8988T (cell line): ENCODE data around the gene EFCC1.
"Not testable (repeated sequence)": the region's sequence is repeated elsewhere in the genome, so short reads cannot be mapped to it uniquely, and the experiment has no call there.

Source experiments
- DNase-seq: peaks from one replicate; pipeline ENCODE4 v3.0.0; 2011

The EFCC1 gene

DNA sequence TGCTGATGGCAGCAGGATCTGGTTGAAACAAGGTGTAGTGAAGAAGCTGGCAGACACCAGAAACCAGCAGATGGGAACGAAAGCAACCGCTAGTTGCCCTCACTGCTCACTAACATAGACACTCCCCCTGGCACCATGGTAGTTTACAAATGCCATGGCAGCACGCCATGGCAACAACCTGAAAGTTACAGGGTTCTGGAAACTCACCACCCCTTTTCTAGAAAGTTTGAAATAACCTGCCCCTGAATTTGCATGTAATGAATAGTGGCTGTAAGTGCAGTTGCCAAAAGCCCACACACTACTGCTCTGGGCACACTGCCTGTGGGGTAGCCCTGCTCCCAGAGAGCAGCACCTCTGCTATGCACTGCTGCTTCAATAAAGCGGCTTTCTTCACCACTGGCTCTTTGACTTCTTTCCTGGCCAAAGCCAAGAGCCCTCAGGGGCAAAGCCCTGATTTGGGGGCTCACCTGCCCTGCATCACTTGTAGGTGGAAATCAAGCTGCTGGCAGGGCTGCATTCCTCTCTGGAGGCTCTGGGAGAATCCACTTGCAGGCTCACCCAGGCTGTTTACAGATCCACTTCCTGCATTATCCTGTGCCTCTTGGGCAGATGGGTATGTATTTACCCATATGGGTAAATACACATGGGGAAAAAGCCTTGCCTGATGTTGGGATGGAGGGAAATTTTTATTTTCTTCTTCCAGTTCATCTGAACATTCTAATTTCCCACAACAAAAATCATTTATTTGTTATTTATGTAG lies 57.5 kb downstream of the EFCC1 start:
- DNase-seq = no peak

DNA sequence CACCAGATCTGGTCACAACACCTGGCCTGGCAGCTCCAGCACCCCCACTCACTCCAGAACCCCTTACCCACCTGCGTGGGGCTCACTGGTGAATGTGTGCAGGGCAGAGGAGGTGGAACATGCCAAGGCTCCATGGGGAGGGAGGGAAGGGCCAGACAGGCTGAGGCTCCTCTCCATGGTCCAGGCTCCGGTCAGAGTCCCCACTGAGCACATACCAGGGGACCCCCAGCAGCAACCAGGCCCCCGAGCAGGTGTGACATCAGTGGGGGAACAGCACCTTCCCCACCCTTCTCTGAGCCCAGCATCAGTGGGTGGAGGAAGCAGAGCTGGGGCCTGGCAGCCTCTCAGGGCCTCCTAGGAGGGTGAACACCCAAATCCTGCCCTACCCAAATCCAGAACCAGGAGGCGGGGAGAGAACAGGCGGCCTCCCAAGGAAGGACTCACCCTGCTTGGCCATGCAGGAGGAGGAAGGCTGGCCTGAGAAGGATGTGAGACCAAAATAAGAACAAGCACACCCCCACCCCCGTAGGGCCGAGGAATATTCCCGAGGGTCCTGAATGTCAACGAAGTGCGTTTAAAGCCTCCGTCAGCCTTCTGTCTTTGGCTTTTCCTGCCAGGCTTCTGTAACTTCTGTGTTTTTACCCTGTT lies 58.3 kb downstream of the EFCC1 start:
- DNase-seq = no peak

DNA sequence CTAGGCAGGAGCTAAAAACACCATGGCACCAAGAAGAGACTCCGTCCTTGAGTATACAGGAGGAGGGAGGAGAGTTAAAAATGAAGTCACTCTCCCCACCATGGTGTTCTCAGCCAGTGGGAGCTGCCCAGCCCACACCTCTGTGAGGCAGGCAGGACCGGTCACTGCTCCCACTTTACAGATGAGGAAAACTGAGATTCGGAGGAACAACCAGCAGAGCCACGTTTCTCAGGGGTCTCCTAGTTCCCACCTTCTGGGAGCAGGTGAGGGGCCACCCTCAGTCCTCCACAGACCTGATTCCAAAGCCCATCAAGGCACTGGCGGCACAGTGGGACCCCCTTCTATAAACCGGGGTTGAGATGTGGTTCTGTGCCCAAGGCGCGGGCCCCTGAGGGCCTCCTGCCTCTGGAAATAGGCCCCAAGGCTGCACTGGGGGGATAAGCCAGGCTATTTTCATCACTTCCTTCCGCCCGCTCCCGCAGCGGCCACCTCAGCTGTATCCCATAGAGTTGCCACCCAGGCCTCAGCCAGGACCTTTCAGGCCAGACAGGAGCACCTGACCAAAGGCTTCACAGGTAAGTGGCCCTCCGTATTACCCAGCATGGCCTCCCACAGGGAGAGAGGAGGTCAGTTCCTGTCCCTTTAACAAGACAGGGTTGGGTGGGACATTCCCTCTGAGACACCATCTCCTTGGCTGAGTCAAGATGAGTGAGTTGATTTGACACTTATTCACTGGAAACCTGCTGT lies 59.3 kb downstream of the EFCC1 start, which contains the start of gene GP9:
Gene GP9, plus strand, starts transcription at position 504 of the 747 bp plus-strand sequence. CDS start 961 bp downstream, outside the sequence.
- DNase-seq = no peak

DNA sequence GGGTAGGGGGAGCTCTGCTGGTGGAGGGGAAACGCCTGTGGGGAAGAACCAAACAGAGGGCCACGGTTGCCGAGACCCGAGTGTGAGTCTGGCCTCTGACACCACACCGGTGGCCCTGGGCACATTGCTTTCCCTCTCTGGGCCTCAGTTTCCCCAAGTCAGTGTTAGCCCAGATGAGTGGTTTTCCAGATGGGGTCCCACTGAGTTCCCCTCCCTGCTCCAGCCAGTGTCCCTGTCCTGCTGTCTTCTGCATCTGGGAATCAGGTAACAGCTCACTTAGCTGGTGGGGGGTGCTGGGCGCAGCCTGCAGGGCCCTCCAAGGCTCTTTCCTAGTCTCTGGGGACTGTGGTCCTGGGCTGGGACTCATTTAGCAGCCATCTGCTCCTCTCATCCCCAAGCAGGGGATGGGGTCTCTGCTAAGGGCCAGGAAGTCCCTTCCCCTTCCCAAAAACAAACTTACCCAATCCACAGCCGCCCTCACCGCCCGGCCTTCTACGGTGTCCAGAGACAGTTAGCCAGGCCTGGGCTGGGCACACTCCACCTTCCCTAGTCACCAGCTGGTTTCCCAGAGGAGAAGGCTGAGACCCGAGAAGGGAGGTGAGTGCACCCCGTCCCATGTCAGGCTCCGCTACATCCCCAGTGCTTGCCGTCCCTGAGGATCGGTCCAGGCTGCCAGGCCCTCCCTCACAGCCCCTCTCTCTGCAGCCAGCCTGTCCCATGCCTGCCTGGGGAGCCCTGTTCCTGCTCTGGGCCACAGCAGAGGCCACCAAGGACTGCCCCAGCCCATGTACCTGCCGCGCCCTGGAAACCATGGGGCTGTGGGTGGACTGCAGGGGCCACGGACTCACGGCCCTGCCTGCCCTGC lies 60.2 kb downstream of the EFCC1 start:
- no peak for DNase-seq

DNA sequence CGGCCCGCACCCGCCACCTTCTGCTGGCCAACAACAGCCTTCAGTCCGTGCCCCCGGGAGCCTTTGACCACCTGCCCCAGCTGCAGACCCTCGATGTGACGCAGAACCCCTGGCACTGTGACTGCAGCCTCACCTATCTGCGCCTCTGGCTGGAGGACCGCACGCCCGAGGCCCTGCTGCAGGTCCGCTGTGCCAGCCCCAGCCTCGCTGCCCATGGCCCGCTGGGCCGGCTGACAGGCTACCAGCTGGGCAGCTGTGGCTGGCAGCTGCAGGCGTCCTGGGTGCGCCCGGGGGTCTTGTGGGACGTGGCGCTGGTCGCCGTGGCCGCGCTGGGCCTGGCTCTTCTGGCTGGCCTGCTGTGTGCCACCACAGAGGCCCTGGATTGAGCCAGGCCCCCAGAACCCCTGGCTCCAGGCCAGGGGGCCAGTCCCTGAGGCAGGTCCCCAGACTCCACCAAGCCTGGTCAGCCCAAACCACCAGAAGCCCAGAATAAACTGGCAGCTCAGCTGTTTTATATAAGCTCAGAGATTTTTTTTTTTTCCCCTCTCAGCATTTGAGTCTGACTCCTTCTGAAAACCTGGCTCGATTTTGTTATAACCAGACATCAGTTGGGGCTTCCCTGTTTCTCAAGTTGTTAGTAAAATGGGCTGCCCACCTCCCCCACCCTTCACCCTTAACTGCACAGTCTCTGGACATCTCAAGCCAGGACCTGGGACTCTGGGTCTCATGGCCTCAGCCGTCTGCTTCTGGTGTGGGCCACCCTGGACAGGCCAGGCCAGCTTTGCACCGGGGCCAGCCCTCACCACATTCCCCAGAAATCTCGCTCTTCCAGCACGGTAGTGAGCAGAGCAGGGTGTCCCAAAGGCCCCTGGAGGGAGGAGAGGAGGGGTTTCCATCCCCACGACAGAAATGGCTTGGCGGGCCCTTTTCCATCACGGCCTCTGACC lies 61.1 kb downstream of the EFCC1 start:
- DNase-seq = no peak

DNA sequence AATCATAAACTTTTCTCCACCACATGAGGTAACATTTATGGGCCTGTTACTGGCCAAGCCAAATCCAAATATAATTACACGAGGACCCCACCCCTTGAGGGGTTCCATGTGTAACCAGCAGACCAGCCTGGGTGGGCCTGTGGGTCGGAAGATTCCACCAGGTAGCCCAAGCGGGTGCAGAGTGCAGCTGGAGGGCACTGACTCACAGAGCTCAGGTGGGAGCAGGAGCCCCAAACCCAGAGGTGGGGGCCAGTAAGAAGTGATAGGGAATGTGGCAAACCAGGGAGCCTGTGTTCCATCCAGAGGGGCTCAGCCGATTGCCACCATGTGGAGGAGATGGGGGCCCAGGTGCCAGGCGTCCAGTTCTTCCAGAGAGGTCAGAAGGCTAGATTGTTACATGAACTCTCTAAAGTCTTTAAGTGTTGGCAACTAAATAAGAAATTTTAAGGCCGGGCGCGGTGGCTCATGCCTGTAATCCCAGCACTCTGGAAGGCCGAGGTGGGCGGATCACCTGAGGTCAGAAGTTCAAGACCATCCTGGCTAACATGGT lies 62.1 kb downstream of the EFCC1 start:
- DNase-seq = no peak

DNA sequence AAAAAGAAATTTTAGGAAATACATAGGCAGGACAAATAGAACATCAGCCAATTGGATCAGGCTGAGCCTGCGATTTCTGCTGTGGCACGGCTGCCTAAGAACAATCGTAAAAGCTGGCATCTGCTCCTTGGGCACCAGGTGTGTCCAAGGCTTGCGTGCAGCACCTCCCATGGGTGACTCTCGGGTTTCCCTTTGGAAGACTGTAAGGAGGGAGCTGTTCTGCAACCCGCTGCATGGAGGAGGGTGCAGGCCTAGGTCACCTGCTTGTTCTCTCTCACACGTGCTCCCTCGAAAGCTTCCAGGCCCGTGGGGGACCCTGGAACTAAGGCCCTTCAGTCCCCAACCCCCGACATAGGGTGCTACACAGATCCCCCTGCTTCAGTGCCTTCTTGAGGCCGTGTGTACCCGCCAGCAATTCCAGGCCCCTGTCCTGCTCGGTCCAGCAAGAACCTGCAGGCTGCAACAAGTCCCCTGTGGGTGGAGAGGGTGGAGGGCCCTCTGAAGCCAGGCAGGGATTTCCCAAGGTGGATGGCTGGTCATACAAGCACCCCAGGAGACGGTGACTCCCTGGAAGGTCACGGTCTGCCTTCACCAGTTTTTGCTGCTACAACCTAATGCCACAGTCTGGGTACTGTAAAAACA lies 62.9 kb downstream of the EFCC1 start:
- DNase-seq = no peak

DNA sequence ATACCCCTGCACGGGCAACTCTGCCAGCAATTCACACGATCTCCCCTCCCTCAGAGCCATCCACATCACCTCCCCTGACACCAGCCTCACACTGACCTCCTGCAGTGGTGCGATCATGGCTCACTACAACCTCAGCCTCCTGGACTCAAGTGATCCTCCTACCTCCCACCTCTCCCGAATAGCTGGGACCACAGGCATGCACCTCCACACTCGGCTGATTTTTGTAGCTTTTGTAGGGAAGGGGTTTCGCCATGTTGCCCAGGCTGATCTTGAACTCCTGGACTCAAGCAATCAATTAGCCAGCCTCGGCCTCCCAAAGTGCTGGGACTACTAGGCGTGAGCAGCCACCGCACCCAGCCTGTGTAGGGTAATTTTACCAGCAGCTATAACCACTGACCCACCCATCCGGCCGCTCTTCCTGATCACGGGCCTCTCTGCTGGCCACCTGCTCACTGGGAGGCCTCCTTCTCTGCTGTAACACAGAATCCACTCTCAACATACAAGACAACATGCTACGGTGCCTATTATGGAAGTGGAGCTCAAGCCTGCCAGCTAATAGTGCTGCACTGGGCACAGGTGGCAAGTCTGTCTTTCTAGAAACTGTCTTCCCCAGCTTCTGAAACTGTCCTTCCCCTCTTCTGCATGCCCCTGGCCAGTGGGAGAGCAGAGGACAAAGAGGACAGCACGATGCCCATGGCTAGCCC lies 64.1 kb downstream of the EFCC1 start:
- no peak for DNase-seq

DNA sequence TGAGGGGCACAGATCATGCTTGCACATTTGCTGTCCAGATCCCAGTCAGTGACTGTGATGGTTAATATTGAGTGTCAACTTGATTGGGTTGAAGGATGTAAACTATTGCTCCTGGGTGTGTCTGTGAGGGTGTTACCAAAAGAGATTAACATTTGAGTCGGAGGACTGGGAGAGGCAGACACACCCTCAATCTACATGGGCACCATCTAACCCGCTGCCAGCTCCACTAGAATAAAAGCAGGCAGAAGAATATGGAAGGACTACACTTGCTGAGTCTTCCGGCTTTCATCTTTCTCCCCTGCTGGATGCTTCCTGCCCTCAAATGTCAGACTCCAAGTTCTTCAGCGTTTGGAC lies 64.6 kb downstream of the EFCC1 start:
- no peak for DNase-seq

DNA sequence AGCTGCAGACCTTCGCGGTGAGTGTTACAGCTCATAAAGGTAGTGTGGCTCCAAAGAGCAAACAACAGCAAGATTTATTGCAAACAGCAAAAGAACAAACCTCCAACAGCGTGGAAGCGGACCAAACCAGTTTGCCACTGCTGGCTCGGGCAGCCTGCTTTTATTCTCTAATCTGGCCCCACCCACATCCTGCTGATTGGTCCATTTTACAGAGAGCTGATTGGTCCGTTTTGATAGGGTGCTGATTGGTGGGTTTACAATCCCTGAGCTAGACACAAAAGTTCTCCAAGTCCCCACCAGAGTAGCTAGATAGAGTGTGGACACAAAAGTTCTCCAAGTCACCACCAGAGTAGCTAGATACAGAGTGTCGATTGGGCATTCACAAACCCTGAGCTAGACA lies 66.6 kb downstream of the EFCC1 start:
- not testable (repeated sequence) for DNase-seq

DNA sequence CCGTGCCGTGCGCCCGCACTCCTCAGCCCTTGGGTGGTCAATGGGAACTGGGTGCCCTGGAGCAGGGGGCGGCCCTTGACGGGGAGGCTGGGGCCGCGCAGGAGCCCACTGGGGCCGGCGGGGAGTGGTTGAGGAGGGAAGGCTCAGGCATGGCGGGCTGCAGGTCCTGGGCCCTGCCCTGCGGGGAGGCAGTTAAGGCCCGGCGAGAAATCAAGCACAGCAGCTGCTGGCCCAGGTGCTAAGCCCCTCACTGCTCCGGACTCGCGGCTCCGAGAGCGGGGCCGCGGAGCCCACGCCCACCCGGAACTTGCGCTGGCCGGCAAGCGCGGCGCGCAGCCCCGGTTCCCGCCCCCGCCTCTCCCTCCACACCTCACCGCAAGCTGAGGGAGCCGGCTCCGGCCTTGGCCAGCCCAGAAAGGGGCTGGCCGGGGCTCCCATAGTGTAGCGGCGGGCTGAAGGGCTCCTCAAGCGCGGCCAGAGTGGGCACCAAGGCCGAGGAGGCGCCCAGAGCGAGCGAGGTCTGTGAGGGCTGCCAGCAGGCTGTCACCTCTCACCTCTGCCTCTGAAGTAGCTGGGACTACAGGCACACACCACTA lies 67.3 kb downstream of the EFCC1 start:
- no peak for DNase-seq

DNA sequence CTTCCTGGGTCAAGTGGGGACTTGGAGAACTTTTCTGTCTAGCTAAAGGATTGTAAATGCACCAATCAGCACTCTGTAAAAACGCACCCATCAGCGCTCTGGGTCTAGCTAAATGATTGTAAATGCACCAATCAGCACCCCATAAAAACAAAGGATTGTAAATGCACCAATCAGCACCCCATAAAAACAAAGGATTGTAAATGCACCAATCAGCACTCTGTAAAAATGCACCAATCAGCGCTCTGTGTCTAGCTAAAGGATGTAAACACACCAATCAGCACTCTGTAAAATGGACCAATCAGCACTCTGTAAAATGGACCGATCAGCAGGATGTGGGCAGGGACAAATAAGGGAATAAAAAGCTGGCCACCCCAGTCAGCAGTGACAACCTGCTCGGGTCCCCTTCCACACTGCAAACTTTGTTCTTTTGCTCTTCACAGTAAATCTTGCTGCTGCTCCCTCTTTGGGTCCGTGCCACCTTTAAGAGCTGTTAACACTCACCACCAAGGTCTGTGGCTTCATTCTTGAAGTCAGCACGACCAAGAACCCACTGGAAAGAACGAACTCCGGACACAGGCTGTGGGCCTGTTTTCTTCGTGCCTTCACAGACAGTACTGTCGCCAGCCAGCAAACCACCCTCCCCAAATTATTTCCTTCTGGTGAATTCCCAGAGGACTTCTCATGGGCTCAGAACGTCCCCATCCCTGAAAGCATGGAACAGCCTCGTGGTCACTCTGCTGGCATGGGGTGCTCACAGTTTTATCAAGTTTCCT lies 68.4 kb downstream of the EFCC1 start:
- not testable (repeated sequence) for DNase-seq

DNA sequence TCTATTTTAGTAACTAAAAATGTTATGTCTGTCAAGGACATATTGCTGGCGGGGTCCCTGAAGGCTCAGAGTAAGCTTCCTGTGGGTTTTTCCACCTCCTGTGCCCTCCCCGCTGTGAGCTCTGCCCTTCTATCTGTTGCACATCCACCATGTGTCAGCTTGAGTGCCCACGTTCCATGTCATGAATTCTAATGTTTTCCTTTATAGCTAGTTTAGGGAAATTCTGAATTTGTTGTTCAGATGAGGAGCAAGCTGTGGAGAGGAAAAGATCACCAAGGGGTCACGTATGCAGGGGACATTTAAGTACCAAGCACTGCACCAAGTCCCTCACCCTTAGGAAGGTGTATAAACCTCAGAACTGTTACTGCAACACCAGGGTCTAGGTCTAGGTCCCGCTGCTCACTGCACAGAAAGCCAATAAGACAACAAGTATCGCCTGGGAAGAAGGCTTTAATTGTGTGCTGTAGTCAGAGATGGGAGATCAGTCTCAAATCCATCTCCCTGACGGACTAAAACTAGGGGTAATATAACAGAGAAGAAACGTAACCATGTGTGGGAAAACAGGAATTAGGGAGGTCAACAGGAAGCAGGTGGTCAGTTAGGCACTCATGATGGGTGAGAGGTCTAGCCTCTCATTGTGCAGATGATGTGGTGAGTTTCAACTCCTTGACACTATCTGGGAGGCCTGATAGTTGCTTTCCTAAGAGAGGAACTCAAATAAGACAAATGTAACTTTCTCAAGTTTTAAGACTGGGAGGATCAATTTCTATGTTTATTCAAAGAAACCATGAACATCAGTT lies 69.2 kb downstream of the EFCC1 start:
- DNase-seq = no peak

DNA sequence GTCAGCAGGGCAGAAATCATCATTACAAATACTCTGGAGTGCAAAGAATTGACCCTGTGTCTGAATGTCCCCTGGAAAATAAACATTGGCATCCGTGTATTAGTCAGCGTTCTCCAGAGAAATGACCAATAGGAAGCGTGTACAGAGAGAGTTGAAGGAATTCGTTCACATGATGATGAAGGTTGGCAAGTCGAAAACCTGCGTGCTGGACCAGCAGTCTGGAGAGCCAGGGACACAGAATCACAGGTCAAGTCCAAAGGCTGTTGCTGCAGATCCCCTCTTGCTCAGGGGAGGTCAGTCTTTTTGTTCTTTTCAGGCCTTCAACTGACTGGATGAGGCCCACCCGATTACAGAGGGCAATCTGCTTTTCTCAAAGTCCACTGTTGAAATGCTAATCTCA lies 76.1 kb downstream of the EFCC1 start:
- DNase-seq = no peak

DNA sequence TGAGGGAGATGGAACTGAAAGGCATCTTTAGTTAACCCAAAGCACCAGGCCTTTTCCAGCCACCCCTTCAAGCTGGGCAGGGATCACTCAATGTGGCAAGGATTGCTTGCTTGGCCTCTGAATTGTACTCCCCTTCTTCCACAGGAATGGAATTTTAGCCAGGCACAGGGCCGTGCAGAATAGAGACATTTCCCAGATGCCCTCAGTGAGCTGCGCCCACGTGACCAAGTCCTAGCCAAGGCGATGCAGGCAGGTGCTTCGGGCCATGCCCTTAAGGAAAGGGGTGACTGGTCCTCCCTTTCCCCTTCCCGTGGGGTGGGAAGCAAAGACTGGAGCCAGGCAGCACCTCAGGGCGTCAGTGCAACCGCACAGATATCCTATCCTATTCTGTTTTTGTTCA lies 77.4 kb downstream of the EFCC1 start:
- no peak for DNase-seq

DNA sequence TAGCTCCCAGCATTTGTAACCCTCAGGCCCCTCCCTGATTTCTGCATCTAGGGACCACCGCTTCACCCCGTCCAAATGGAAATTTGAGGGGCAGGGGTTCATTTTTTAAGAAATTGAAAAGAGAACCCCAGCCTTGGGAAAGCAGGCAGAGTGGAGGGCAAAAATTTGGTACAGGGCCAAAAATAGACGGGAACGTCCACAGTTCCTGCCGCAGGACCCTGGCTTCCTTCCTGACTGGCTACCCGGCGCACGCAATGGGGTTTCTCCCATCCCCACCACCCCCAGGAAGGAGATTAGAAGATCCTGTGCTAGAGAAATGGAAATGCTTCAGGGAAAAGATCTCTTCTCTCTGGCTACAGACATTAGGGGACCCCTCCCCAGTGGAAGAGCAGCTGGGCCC lies 80.4 kb downstream of the EFCC1 start:
- no peak for DNase-seq

DNA sequence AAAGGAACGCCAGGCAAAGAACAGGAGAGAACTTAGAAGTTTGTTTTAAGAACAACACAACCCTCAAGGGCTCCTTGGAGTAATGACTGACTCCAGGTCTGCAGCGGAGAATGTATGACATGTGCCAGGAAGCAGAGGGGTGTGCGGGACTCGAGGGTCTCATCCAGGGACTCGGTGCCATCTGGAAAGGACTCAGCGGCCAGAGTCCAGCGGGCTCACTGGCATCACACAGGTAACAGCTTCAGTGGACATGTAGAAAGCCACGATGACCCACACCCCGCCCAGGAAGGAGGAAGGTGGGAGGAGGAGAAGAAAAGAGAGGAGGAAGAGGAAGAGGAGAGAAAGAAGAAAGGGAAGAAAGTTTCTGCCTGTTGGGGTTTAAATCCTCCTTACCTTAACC lies 80.9 kb downstream of the EFCC1 start:
- no peak for DNase-seq

DNA sequence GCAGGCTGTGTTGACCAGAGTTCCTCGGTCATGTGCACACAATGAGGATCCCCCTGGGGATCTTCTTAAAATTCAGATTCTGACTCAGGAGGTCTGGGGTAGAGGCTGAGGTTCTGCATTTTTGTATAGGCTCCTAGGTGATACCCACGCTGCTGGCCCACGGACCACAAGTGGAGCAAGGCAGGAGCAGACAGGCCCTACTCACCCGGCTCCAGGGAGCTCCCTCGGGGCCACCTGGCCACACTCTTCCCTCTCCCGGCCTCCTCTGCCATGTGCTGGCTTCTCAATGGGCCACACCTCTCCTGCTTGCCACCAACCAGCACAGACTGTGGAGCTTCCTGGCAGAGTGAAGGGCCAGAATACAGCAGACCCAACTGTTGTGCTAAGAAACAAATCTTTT lies 83.4 kb downstream of the EFCC1 start:
- DNase-seq = no peak
